ENCODE data around the gene SSTR5. TPM values are rescaled to one million over a fixed set of nuclear protein-coding genes. Genes with fewer than 3 reads are reported as not detected.

Gene SSTR5
- total RNA-seq, 3 donors from 2014 or later (not counting 1 experiment from before 2014, with no cell fraction given), result not detected

DNA sequence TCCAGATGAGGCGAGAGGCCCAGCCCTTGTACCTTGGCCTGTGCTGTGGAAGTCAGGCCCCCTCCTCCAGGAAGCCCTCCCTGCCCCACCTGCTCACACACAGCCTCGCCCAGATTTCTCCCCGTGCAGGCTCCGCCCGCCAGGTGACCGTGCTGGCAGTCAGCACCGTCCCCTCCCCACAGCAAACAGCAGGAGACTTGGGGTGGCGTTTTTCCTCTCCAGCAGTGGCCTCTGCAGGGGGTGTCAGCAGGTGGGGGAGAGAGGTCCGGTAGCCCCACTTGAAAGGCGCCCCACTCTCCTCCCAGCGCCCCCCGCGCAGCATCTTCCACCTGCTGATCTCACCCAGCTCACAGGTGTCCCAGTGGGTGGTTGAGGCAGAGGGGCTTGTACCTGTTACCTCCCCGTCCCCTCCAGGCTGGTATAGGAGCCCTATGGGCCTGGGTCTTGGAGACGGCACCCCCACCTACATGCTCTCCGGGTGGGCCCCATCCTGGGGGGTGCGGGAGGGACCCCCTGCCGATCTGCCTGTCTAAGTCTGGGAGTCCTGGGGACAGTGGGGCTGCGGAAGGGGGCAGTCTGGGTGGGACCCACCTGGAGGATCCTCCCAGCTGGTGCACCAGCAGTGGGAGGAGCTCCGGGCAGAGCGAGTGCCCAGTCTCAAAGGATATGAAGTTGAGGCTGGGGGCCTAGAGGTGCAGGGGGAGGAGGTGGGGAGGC lies 27.7 kb downstream of the SSTR5 start:
- H3K27me3 Mint-ChIP-seq (ENCODE audit: low read depth in 2 of 2), result no peaks in the 10 kb centered on the region
- no peak overlapping the region for H3K4me3 Mint-ChIP-seq
- H3K27me3 ChIP-seq (ENCODE audit: control insufficient read depth, insufficient read depth, low read length), result peaks cover 8% of the 10 kb centered on the region
- no peaks in the 10 kb centered on the region for H3K9me3 ChIP-seq (ENCODE audit: control insufficient read depth, insufficient read depth, low read length)
- TF ChIP-seq, protein P1, sequence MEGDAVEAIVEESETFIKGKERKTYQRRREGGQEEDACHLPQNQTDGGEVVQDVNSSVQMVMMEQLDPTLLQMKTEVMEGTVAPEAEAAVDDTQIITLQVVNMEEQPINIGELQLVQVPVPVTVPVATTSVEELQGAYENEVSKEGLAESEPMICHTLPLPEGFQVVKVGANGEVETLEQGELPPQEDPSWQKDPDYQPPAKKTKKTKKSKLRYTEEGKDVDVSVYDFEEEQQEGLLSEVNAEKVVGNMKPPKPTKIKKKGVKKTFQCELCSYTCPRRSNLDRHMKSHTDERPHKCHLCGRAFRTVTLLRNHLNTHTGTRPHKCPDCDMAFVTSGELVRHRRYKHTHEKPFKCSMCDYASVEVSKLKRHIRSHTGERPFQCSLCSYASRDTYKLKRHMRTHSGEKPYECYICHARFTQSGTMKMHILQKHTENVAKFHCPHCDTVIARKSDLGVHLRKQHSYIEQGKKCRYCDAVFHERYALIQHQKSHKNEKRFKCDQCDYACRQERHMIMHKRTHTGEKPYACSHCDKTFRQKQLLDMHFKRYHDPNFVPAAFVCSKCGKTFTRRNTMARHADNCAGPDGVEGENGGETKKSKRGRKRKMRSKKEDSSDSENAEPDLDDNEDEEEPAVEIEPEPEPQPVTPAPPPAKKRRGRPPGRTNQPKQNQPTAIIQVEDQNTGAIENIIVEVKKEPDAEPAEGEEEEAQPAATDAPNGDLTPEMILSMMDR (IDR thresholded peaks at IDR 0.05), result no peak
- H3K4me1 ChIP-seq (ENCODE audit: control insufficient read depth, insufficient read depth, low read length), result peaks cover 6% of the 10 kb centered on the region
- no peaks in the 10 kb centered on the region for H3K4me1 Mint-ChIP-seq
- WGBS (ENCODE audit: insufficient coverage), result 67% methylated on average over 13 of the region's 21 CpGs
- H3K36me3 ChIP-seq (ENCODE audit: control insufficient read depth, insufficient read depth, low read length), result no peaks in the 10 kb centered on the region
- ATAC-seq (no peak), DNase-seq (no peak)
- H3K27ac Mint-ChIP-seq, result no peak overlapping the region
- H3K4me3 ChIP-seq (ENCODE audit: low read length), result no peak overlapping the region
- H3K36me3 Mint-ChIP-seq, result no peaks in the 10 kb centered on the region
- intact Hi-C loops (cut with micrococcal nuclease), result no loop called here
- no peaks in the 10 kb centered on the region for H3K9me3 Mint-ChIP-seq
- no peak overlapping the region for H3K27ac ChIP-seq (ENCODE audit: low read length)

DNA sequence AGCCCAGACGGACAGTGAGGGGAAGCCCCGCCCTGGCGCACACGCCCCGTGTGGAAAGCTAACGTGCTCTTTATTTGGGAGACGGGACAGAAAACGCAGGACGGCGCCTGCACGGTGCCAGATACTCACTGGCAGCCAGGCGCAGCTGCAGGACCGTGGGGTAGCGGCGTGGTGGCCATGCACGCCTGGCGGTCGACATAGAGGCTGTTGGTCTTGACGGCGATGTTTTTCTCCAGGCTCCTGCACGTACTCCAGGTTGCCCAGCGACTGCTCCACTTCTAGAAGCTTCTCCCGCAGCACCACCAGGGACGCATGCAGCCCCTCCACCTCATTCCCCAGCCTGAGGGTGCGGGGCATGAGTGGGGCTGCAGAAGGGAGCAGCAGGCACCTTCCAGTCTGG lies 28.6 kb downstream of the SSTR5 start:
- Histone ChIP-seq H3K27me3 (ENCODE audit: control insufficient read depth, insufficient read depth, low read length) (peaks cover 8% of the 10 kb centered on the region), H3K36me3 (ENCODE audit: control insufficient read depth, insufficient read depth, low read length) (no peaks in the 10 kb centered on the region), H3K4me3 (ENCODE audit: low read length) (no peak overlapping the region), H3K9me3 (ENCODE audit: control insufficient read depth, insufficient read depth, low read length) (no peaks in the 10 kb centered on the region), H3K27ac (ENCODE audit: low read length) (no peak overlapping the region), H3K4me1 (ENCODE audit: control insufficient read depth, insufficient read depth, low read length) (peaks cover 6% of the 10 kb centered on the region)
- H3K4me1 Mint-ChIP-seq, result no peaks in the 10 kb centered on the region
- H3K36me3 Mint-ChIP-seq, result no peaks in the 10 kb centered on the region
- H3K27me3 Mint-ChIP-seq (ENCODE audit: low read depth in 2 of 2), result no peaks in the 10 kb centered on the region
- H3K4me3 Mint-ChIP-seq, result no peak overlapping the region
- intact Hi-C loops (cut with micrococcal nuclease), result no loop called here
- DNase-seq (no peak), ATAC-seq (no peak)
- TF ChIP-seq, protein P1 (IDR thresholded peaks at IDR 0.05), result no peak
- 72% methylated on average over 25 of the region's 25 CpGs for WGBS (ENCODE audit: insufficient coverage)
- no peaks in the 10 kb centered on the region for H3K9me3 Mint-ChIP-seq
- no peak overlapping the region for H3K27ac Mint-ChIP-seq

DNA sequence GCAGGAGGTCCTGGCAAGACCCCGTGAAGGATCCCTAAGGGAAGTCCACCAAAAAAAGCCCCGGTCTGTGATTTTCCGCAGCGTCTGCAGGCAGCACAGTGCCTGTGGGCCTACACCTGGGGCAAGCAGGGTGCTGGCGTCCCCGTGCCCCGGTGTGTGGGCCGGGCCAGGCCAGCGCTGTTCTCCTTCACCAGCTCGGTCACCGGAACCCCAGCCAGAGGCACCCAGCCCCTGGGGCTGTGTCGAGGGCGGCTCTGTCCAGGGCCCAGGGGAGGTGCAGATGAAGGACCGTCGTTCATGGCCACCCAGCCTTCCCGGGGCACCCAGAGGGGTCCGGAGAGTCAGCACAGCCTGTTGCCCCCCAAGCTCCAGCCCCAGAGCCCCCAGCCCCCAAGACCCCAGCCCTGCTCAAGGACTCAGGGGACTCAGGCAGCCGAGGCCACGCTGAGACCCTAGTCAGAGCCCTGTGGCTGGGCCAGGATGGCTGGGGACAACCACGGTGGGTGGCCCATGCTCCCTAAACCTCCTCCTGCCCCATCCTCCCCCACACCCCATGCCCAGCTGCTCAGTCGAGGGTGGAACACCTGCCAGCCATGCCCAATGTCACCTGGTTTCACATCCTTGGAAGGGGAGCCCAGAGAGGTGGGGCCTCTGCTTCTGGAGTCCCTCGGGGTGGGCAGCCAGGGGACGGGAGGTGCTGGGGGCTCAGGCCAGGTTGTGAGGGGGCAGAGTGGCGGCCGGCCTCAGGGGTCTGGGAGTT lies 29.2 kb downstream of the SSTR5 start:
- ATAC-seq (no peak), DNase-seq (no peak)
- Histone ChIP-seq H3K36me3 (ENCODE audit: control insufficient read depth, insufficient read depth, low read length) (no peaks in the 10 kb centered on the region), H3K4me3 (ENCODE audit: low read length) (no peak overlapping the region), H3K27ac (ENCODE audit: low read length) (no peak overlapping the region), H3K27me3 (ENCODE audit: control insufficient read depth, insufficient read depth, low read length) (peaks cover 8% of the 10 kb centered on the region), H3K4me1 (ENCODE audit: control insufficient read depth, insufficient read depth, low read length) (peaks cover 6% of the 10 kb centered on the region), H3K9me3 (ENCODE audit: control insufficient read depth, insufficient read depth, low read length) (no peaks in the 10 kb centered on the region)
- TF ChIP-seq, protein P1 (IDR thresholded peaks at IDR 0.05), result no peak
- Mint-ChIP-seq H3K36me3 (no peaks in the 10 kb centered on the region), H3K27me3 (ENCODE audit: low read depth in 2 of 2) (no peaks in the 10 kb centered on the region), H3K9me3 (no peaks in the 10 kb centered on the region), H3K4me1 (no peaks in the 10 kb centered on the region), H3K27ac (no peak overlapping the region), H3K4me3 (no peak overlapping the region)
- intact Hi-C loops (cut with micrococcal nuclease), result no loop called here
- WGBS (ENCODE audit: insufficient coverage), result 72% methylated on average over 25 of the region's 25 CpGs

Measured in natural killer cell (primary cell).